ENCODE results near the gene MROH9. TPM values are rescaled to one million over a fixed set of nuclear protein-coding genes. Genes with fewer than 3 reads are reported as not detected.

Gene MROH9
- total and polyA plus RNA-seq, 8 donors = not detected

DNA sequence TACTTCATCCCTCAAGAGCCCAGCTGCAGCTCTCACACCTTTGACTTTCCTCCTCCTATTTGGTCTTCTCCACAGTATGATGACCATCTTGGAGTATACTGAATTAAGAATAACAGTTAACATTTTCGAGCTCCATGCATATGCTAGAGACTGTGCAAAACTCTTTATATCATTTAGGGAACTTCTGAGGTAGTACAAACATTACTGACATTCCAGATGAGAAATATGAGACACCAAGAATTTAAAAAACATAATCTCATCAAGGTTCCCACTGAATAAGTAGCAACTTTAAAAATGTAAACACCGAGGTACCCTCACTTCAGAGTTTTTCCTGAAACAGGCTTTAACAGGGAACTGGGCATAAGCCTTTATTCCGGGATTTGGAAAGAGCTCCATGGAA lies 178.0 kb downstream of the MROH9 start:
- Histone ChIP-seq H3K4me1 (peaks cover 0 to 10% (median 6%) of the 10 kb centered on the region in 4 donors), H3K9me3 (no peaks in the 10 kb centered on the region), H3K4me3 (no peak overlapping the region), H3K27ac (no peak overlapping the region), H3K36me3 (no peaks in the 10 kb centered on the region), H3K27me3 (no peaks in the 10 kb centered on the region)
- TF ChIP-seq, protein P1, sequence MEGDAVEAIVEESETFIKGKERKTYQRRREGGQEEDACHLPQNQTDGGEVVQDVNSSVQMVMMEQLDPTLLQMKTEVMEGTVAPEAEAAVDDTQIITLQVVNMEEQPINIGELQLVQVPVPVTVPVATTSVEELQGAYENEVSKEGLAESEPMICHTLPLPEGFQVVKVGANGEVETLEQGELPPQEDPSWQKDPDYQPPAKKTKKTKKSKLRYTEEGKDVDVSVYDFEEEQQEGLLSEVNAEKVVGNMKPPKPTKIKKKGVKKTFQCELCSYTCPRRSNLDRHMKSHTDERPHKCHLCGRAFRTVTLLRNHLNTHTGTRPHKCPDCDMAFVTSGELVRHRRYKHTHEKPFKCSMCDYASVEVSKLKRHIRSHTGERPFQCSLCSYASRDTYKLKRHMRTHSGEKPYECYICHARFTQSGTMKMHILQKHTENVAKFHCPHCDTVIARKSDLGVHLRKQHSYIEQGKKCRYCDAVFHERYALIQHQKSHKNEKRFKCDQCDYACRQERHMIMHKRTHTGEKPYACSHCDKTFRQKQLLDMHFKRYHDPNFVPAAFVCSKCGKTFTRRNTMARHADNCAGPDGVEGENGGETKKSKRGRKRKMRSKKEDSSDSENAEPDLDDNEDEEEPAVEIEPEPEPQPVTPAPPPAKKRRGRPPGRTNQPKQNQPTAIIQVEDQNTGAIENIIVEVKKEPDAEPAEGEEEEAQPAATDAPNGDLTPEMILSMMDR (IDR thresholded peaks at IDR 0.05) = no peak
- no peak for TF ChIP-seq POLR2A (IDR thresholded peaks at IDR 0.05)
- no peak for TF ChIP-seq POLR2AphosphoS5 (IDR thresholded peaks at IDR 0.05)
- TF ChIP-seq EP300 (IDR thresholded peaks at IDR 0.05) = no peak
- no peak for DNase-seq
- intact Hi-C loops (cut with DNase I; ENCODE audit: low total_unique reads) = no loop called here
- WGBS, 5 donors = 66 to 92% (median 82%) methylated on average over 3 of the region's 3 CpGs

Small RNAs within 50 kb of the gene (small RNA-seq; reads per million reads assigned to genes)
- 0 to 1.1 (median 0.33) reads per million in 4 donors for gene MIR1295A

Other genes starting within 250 kb of the MROH9 start
- 1 to 10 TPM in 4 of 5 donors, under 1 TPM in 1; 0.55 to 2.3 (median 1.8) TPM for gene FMO3, start 155.4 kb downstream of the MROH9 start, total RNA-seq
- 1 to 10 TPM; 1.2 to 7.0 (median 3.8) TPM for gene FMO3, start 155.4 kb downstream of the MROH9 start, polyA plus RNA-seq
- gene FMO2, start 249.8 kb downstream of the MROH9 start, total RNA-seq = 10 to 100 TPM in 2 of 5 donors, 1 to 10 TPM in 2, not detected in 1; 5.1 to 47.3 (median 9.6) TPM
- 1 to 10 TPM; 2.8 to 5.8 (median 5.2) TPM for gene FMO2, start 249.8 kb downstream of the MROH9 start, polyA plus RNA-seq

Measured in stomach (tissue), 9 donors.